ENCODE results near the gene DDX56. TPM values are rescaled to one million over a fixed set of nuclear protein-coding genes. Genes with fewer than 3 reads are reported as not detected.
"Not testable (repeated sequence)": the region's sequence is repeated elsewhere in the genome, so short reads cannot be mapped to it uniquely, and the experiment has no call there.

The DDX56 gene
- total and polyA plus RNA-seq, 2 of the 4 experiments (the other 2 are of a cell fraction): 59.4 to 67.7 TPM

DNA sequence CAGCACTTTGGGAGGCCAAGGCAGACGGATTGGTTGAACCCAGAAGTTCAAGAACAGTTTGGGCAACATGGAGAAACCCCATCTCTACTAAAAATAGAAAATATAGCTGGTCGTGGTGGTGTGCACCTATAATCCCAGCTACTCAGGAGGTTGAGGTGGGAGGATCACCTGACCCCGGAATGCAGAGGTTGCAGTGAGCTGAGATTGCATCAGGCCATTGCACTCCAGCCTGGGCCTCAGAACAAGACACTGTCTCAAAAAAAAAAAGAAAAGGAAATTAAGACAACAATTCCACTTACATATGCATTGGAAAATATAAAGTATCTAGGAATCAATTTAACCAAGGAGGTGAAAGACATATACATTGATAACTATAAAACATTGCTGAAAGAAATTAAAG lies 25.5 kb upstream of the DDX56 start:
- Histone ChIP-seq H3K18ac (ENCODE audit: low read depth, low read length) (no peak overlapping the region), H4K91ac (ENCODE audit: insufficient read depth, low read depth, low read length) (no peak overlapping the region), H4K20me1 (ENCODE audit: insufficient read depth, low read length) (no peaks in the 10 kb centered on the region), H3K9me1 (ENCODE audit: insufficient read depth, low read length) (no peaks in the 10 kb centered on the region), H2AK9ac (replicated peaks; ENCODE audit: low read depth, low read length, poor library complexity) (no peak overlapping the region), H3K9me3 (ENCODE audit: control insufficient read depth, insufficient read depth, low read length) (no peaks in the 10 kb centered on the region), H3K27me3 (ENCODE audit: control insufficient read depth, insufficient read depth, low read length) (peaks cover 3% of the 10 kb centered on the region), H3K23ac (ENCODE audit: low read depth, low read length) (no peak overlapping the region), H2BK20ac (ENCODE audit: low read depth, low read length) (no peak overlapping the region), H2BK15ac (ENCODE audit: low read depth, low read length) (no peak overlapping the region), H3K4me1 (ENCODE audit: control insufficient read depth, insufficient read depth, low read length) (0 out of 2 replicates have a peak, but pooled peaks cover 2% of the 10 kb centered on the region), H3K4me2 (ENCODE audit: low read depth, low read length) (no peak overlapping the region), H4K8ac (ENCODE audit: low read depth in 2 of 2, low read length in 2 of 2) (no peak overlapping the region), H3K9ac (ENCODE audit: low read depth, low read length) (no peak overlapping the region), H3K36me3 (ENCODE audit: control insufficient read depth, insufficient read depth, low read length) (no peaks in the 10 kb centered on the region), H3K4me3 (ENCODE audit: insufficient read depth, low read depth, low read length) (no peak overlapping the region), H3K4ac (ENCODE audit: low read depth, low read length) (no peak overlapping the region), H2BK5ac (ENCODE audit: low read depth, low read length, poor library complexity, severe bottlenecking) (no peak overlapping the region), H3K14ac (replicated peaks; ENCODE audit: low read depth, low read length) (no peak overlapping the region), H4K5ac (ENCODE audit: low read depth, low read length) (no peak overlapping the region), H2BK120ac (ENCODE audit: low read depth, low read length) (no peak overlapping the region), H3K27ac (ENCODE audit: insufficient read depth, low read length) (no peak overlapping the region), H2AK5ac (ENCODE audit: low read depth, low read length) (no peak overlapping the region), H3K56ac (ENCODE audit: extremely low read depth, insufficient read depth, low read length) (no peak overlapping the region), H3K79me1 (ENCODE audit: low read depth in 1 of 2, low read length in 2 of 2) (no peaks in the 10 kb centered on the region), H2AFZ (replicated peaks; ENCODE audit: low read length, poor library complexity) (no peak overlapping the region)
- WGBS, 2 experiments (ENCODE audit: extremely low coverage in 2 of 2, insufficient read length in 1 of 2): no CpG with 5 or more reads among the region's 3 CpGs
- in situ Hi-C loops (cut with MboI; ENCODE audit: low sequenced_read_pairs): loop anchor here (10.0 kb wide), 2 partner anchors 246 to 536 kb away; partner anchors contain the start of gene H2AZ2
- ChIA-PET CTCF (no interaction called here), POLR2A (ENCODE audit: unreplicated experiment) (no interaction called here)
- dilution Hi-C loops (cut with HindIII; ENCODE audit: low sequenced_read_pairs, unreplicated experiment): no loop called here
- intact Hi-C loops (cut with micrococcal nuclease): no loop called here
- BruUV-seq (replicated peaks): no TSS peak
- TF ChIP-seq RFX5 (IDR thresholded peaks at IDR 0.05; ENCODE audit: low read depth, low read length): no peak
- no peak for TF ChIP-seq POLR2A (IDR thresholded peaks at IDR 0.05; ENCODE audit: low read depth, low read length)
- TF ChIP-seq, protein P1, sequence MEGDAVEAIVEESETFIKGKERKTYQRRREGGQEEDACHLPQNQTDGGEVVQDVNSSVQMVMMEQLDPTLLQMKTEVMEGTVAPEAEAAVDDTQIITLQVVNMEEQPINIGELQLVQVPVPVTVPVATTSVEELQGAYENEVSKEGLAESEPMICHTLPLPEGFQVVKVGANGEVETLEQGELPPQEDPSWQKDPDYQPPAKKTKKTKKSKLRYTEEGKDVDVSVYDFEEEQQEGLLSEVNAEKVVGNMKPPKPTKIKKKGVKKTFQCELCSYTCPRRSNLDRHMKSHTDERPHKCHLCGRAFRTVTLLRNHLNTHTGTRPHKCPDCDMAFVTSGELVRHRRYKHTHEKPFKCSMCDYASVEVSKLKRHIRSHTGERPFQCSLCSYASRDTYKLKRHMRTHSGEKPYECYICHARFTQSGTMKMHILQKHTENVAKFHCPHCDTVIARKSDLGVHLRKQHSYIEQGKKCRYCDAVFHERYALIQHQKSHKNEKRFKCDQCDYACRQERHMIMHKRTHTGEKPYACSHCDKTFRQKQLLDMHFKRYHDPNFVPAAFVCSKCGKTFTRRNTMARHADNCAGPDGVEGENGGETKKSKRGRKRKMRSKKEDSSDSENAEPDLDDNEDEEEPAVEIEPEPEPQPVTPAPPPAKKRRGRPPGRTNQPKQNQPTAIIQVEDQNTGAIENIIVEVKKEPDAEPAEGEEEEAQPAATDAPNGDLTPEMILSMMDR (conservative IDR thresholded peaks at IDR 0.05; ENCODE audit: low read depth, low read length): no peak
- TF ChIP-seq SMC3 (IDR thresholded peaks at IDR 0.05; ENCODE audit: low read depth, low read length): no peak
- no peak for TF ChIP-seq CEBPB (IDR thresholded peaks at IDR 0.05; ENCODE audit: low read depth, low read length)
- no peak for TF ChIP-seq MAFK (IDR thresholded peaks at IDR 0.05; ENCODE audit: low read depth, low read length)
- no peak for TF ChIP-seq NFE2L2 (IDR thresholded peaks at IDR 0.05; ENCODE audit: low read depth, low read length)
- DNase-seq (no peak), ATAC-seq (ENCODE audit: low read depth) (no peak)

- H3K27me3 ChIP-seq (ENCODE audit: control insufficient read depth, insufficient read depth, low read length); H4K8ac ChIP-seq (ENCODE audit: low read depth in 2 of 2, low read length in 2 of 2); BruUV-seq (replicated peaks); H2BK15ac ChIP-seq (ENCODE audit: low read depth, low read length); H4K20me1 ChIP-seq (ENCODE audit: insufficient read depth, low read length); H3K9me1 ChIP-seq (ENCODE audit: insufficient read depth, low read length); H3K4me1 ChIP-seq (ENCODE audit: control insufficient read depth, insufficient read depth, low read length); H3K9ac ChIP-seq (ENCODE audit: low read depth, low read length); intact Hi-C loops (cut with micrococcal nuclease); H4K91ac ChIP-seq (ENCODE audit: insufficient read depth, low read depth, low read length); H2BK120ac ChIP-seq (ENCODE audit: low read depth, low read length); H3K4ac ChIP-seq (ENCODE audit: low read depth, low read length); H3K23ac ChIP-seq (ENCODE audit: low read depth, low read length); H2AFZ ChIP-seq (replicated peaks; ENCODE audit: low read length, poor library complexity); CTCF ChIA-PET; H3K56ac ChIP-seq (ENCODE audit: extremely low read depth, insufficient read depth, low read length); H2BK20ac ChIP-seq (ENCODE audit: low read depth, low read length); H3K79me1 ChIP-seq (ENCODE audit: low read depth in 1 of 2, low read length in 2 of 2); H2AK9ac ChIP-seq (replicated peaks; ENCODE audit: low read depth, low read length, poor library complexity); ATAC-seq (ENCODE audit: low read depth); H3K4me3 ChIP-seq (ENCODE audit: insufficient read depth, low read depth, low read length); H3K4me2 ChIP-seq (ENCODE audit: low read depth, low read length); H3K14ac ChIP-seq (replicated peaks; ENCODE audit: low read depth, low read length); H3K18ac ChIP-seq (ENCODE audit: low read depth, low read length); H3K27ac ChIP-seq (ENCODE audit: insufficient read depth, low read length); H2AK5ac ChIP-seq (ENCODE audit: low read depth, low read length); dilution Hi-C loops (cut with HindIII; ENCODE audit: low sequenced_read_pairs, unreplicated experiment); H3K36me3 ChIP-seq (ENCODE audit: control insufficient read depth, insufficient read depth, low read length); H4K5ac ChIP-seq (ENCODE audit: low read depth, low read length); H3K9me3 ChIP-seq (ENCODE audit: control insufficient read depth, insufficient read depth, low read length); POLR2A ChIA-PET (ENCODE audit: unreplicated experiment); DNase-seq; H2BK5ac ChIP-seq (ENCODE audit: low read depth, low read length, poor library complexity, severe bottlenecking): not testable (repeated sequence)
- 79% methylated on average over 3 of the region's 8 CpGs; no CpG with 5 or more reads in 1 of the 2 experiments for WGBS, 2 experiments (ENCODE audit: extremely low coverage in 2 of 2, insufficient read length in 1 of 2)
- in situ Hi-C loops (cut with MboI; ENCODE audit: low sequenced_read_pairs): loop anchor here (10.0 kb wide), 2 partner anchors 248 to 538 kb away; partner anchors contain the start of gene H2AZ2
Measured at GRCh38 chr7:44597181-44597580, 23.5 kb upstream of the DDX56 start.
